ENCODE data around the gene CD300LB. TPM values are rescaled to one million over a fixed set of nuclear protein-coding genes. Genes with fewer than 3 reads are reported as not detected.

CD300LB gene
- total RNA-seq, 1 experiment from 2014 or later = not detected

- H3K27me3 Mint-ChIP-seq (ENCODE audit: low read depth) = peaks cover 21% of the 10 kb centered on the region
- peaks cover 4 to 6% of the 10 kb centered on the region in 2 experiments for H3K4me1 Mint-ChIP-seq
- Histone ChIP-seq H4K20me1 (ENCODE audit: control insufficient read depth, insufficient read depth, insufficient read length) (no peaks in the 10 kb centered on the region), H2AK5ac (ENCODE audit: insufficient read length, low read length) (no peak overlapping the region), H3K4ac (ENCODE audit: low read depth, low read length) (no peak overlapping the region), H4K5ac (ENCODE audit: insufficient read length, low read depth, low read length) (no peak overlapping the region), H3K79me1 (ENCODE audit: insufficient read depth, low read depth, low read length, poor library complexity, severe bottlenecking) (no peaks in the 10 kb centered on the region), H2BK15ac (ENCODE audit: low read depth, low read length) (no peak overlapping the region), H3K27me3 (ENCODE audit: insufficient read depth, low read length) (no peaks in the 10 kb centered on the region), H3K23me2 (ENCODE audit: insufficient read length, low read depth, low read length, poor library complexity, severe bottlenecking) (peaks cover 4% of the 10 kb centered on the region), H2BK20ac (ENCODE audit: low read depth, low read length, poor library complexity, severe bottlenecking) (no peak overlapping the region), H3T11ph (ENCODE audit: low read length) (no peak overlapping the region), H3K79me2 (ENCODE audit: insufficient read depth, low read length) (no peaks in the 10 kb centered on the region), H3K4me2 (ENCODE audit: insufficient read depth, insufficient read length, low read length) (no peak overlapping the region), H3K18ac (ENCODE audit: insufficient read length, low read depth, low read length) (no peak overlapping the region), H2BK120ac (ENCODE audit: low read depth, low read length, poor library complexity, severe bottlenecking) (no peak overlapping the region), H2BK12ac (ENCODE audit: insufficient read length, low read depth, low read length) (no peak overlapping the region), H3K9me3 (ENCODE audit: control insufficient read depth, low read depth, low read length) (no peaks in the 10 kb centered on the region), H3K23ac (ENCODE audit: insufficient read length, low read depth, low read length) (no peak overlapping the region), H3K9ac (ENCODE audit: extremely low read depth, insufficient read length, low read length) (no peak overlapping the region), H2BK5ac (ENCODE audit: insufficient read length, low read length) (no peak overlapping the region), H4K8ac (replicated peaks; ENCODE audit: insufficient read length, low read depth, low read length) (no peak overlapping the region), H3K56ac (ENCODE audit: insufficient read length, low read depth, low read length) (no peak overlapping the region), H2AFZ (ENCODE audit: low read length) (no peak overlapping the region), H3K27ac (ENCODE audit: insufficient read length, low read depth, low read length) (no peak overlapping the region), H3K4me1 (ENCODE audit: insufficient read depth, low read length) (no peaks in the 10 kb centered on the region), H4K91ac (ENCODE audit: insufficient read length, low read depth, low read length) (no peak overlapping the region), H3K14ac (ENCODE audit: insufficient read depth, low read length) (no peak overlapping the region)
- H3K4me3 Mint-ChIP-seq = no peak overlapping the region
- TF ChIP-seq CTCF (conservative IDR thresholded peaks at IDR 0.05) = no peak
- DNase-seq = no peak
- peaks cover 18 to 22% of the 10 kb centered on the region in 2 experiments for H3K9me3 Mint-ChIP-seq
- H3K27ac Mint-ChIP-seq = no peak overlapping the region
- peaks cover 2 to 5% (median 3%) of the 10 kb centered on the region in 3 experiments; a peak in 6 of 7 replicates for H3K36me3 Mint-ChIP-seq (ENCODE audit: insufficient read depth in 1 of 3, low read depth in 3 of 3)
- WGBS (ENCODE audit: extremely low coverage, insufficient read length, low lambda C conversion rate) = no CpG with 5 or more reads among the region's 4 CpGs
Observed at GRCh38 chr17:74472890-74473289, 58.4 kb downstream of the CD300LB start.
